ENCODE measurements around the gene MTCL3.

Gene MTCL3

GRCh38 chr6:127533736-127534135 is 14.6 kb upstream of the MTCL3 start:
- CTCF ChIA-PET = no interaction called here
- no peak for TF ChIP-seq CTCF (IDR thresholded peaks at IDR 0.05; ENCODE audit: control extremely low read depth, extremely low read depth, low read depth, missing control alignments)
- POLR2A ChIA-PET = no interaction called here
- no peak for DNase-seq (ENCODE audit: extremely low spot score)

- ChIA-PET POLR2A (no interaction called here), CTCF (no interaction called here)
- DNase-seq (ENCODE audit: extremely low spot score) = no peak
- no peak for TF ChIP-seq CTCF (IDR thresholded peaks at IDR 0.05; ENCODE audit: control extremely low read depth, extremely low read depth, low read depth, missing control alignments)
Measured at GRCh38 chr6:127533011-127533410, 13.9 kb upstream of the MTCL3 start.

GRCh38 chr6:127522714-127523113 is 3.6 kb upstream of the MTCL3 start:
- POLR2A ChIA-PET = no interaction called here
- no peak for TF ChIP-seq CTCF (IDR thresholded peaks at IDR 0.05; ENCODE audit: control extremely low read depth, extremely low read depth, low read depth, missing control alignments)
- CTCF ChIA-PET = no interaction called here
- DNase-seq (ENCODE audit: extremely low spot score) = no peak

GRCh38 chr6:127520066-127520465 is 931 bp upstream of the MTCL3 start:
- no peak for TF ChIP-seq CTCF (IDR thresholded peaks at IDR 0.05; ENCODE audit: control extremely low read depth, extremely low read depth, low read depth, missing control alignments)
- ChIA-PET CTCF (interaction anchor here (0.8 to 1.2 kb wide), 2 partner anchors 11 to 18 kb away, joined by 3 to 4 read pairs; no protein-coding TSS in a partner anchor), POLR2A (no interaction called here)
- no peak for DNase-seq (ENCODE audit: extremely low spot score)

- CTCF ChIA-PET = interaction anchor here (1.3 kb wide), 1 partner anchor 10 kb away, joined by 3 read pairs; no protein-coding TSS in a partner anchor
- POLR2A ChIA-PET = no interaction called here
- DNase-seq (ENCODE audit: extremely low spot score) = no peak
- no peak for TF ChIP-seq CTCF (IDR thresholded peaks at IDR 0.05; ENCODE audit: control extremely low read depth, extremely low read depth, low read depth, missing control alignments)
Measured at GRCh38 chr6:127519469-127519785, 292 bp upstream of the MTCL3 start.

GRCh38 chr6:127518191-127518709 is 885 bp downstream of the MTCL3 start:
- ChIA-PET POLR2A (no interaction called here), CTCF (interaction anchor here (1.0 to 4.8 kb wide), 3 partner anchors 9 to 25 kb away, joined by 3 to 31 read pairs (median 9); no protein-coding TSS in a partner anchor)
- no peak for DNase-seq (ENCODE audit: extremely low spot score)
- no peak for TF ChIP-seq CTCF (IDR thresholded peaks at IDR 0.05; ENCODE audit: control extremely low read depth, extremely low read depth, low read depth, missing control alignments)

- no peak for TF ChIP-seq CTCF (IDR thresholded peaks at IDR 0.05; ENCODE audit: control extremely low read depth, extremely low read depth, low read depth, missing control alignments)
- no peak for DNase-seq (ENCODE audit: extremely low spot score)
- POLR2A ChIA-PET = no interaction called here
- CTCF ChIA-PET = interaction anchor here (1.0 to 4.8 kb wide), 7 partner anchors 8 to 198 kb away, joined by 3 to 31 read pairs (median 6); no protein-coding TSS in a partner anchor
Measured at GRCh38 chr6:127517693-127518092, 1.4 kb downstream of the MTCL3 start.
